ENCODE data around the gene AKAP4. TPM values are rescaled to one million over a fixed set of nuclear protein-coding genes. Genes with fewer than 3 reads are reported as not detected.
A peak's percentile ranks its signal among the peaks of the same experiment; 100 is the strongest.

AKAP4 gene
- total and polyA plus RNA-seq, 4 donors: not detected

GRCh38 chrX:50183891-50184290, 16.9 kb downstream of the AKAP4 start:
- H3K27ac ChIP-seq (ENCODE audit: low read depth in 1 of 2, low read length in 2 of 2): no peak overlapping the region
- no peaks in the 10 kb centered on the region for H3K36me3 ChIP-seq (ENCODE audit: control insufficient read depth in 4 of 4, insufficient read depth in 3 of 4, low read depth in 1 of 4, low read length in 3 of 4)
- no peaks in the 10 kb centered on the region for H3K27me3 ChIP-seq (ENCODE audit: control insufficient read depth in 4 of 4, insufficient read depth in 4 of 4, low read length in 3 of 4)
- WGBS: 90% methylated on average over 3 of the region's 3 CpGs
- no peak overlapping the region for H3K4me3 ChIP-seq (ENCODE audit: low read depth in 1 of 3, low read length in 3 of 3)
- peaks cover 0 to 7% (median 3%) of the 10 kb centered on the region in 4 donors for H3K4me1 ChIP-seq (ENCODE audit: control insufficient read depth in 4 of 4, insufficient read depth in 4 of 4, low read length in 3 of 4)
- no peaks in the 10 kb centered on the region for H3K9me3 ChIP-seq (ENCODE audit: control insufficient read depth in 4 of 4, low read length in 3 of 4)
- no peak for TF ChIP-seq JUND (IDR thresholded peaks at IDR 0.05)
- TF ChIP-seq TAF1 (conservative IDR thresholded peaks at IDR 0.05): no peak
- TF ChIP-seq NR2F2 (IDR thresholded peaks at IDR 0.05): no peak
- TF ChIP-seq HNF4A (conservative IDR thresholded peaks at IDR 0.05): no peak
- no peak for TF ChIP-seq EGR1 (IDR thresholded peaks at IDR 0.05; ENCODE audit: low read depth in 2 of 2)
- TF ChIP-seq, protein P1, sequence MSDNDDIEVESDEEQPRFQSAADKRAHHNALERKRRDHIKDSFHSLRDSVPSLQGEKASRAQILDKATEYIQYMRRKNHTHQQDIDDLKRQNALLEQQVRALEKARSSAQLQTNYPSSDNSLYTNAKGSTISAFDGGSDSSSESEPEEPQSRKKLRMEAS (IDR thresholded peaks at IDR 0.05): no peak
- no peak for TF ChIP-seq FOXA1 (IDR thresholded peaks at IDR 0.05)
- TF ChIP-seq REST (IDR thresholded peaks at IDR 0.05): no peak
- TF ChIP-seq, protein P2, sequence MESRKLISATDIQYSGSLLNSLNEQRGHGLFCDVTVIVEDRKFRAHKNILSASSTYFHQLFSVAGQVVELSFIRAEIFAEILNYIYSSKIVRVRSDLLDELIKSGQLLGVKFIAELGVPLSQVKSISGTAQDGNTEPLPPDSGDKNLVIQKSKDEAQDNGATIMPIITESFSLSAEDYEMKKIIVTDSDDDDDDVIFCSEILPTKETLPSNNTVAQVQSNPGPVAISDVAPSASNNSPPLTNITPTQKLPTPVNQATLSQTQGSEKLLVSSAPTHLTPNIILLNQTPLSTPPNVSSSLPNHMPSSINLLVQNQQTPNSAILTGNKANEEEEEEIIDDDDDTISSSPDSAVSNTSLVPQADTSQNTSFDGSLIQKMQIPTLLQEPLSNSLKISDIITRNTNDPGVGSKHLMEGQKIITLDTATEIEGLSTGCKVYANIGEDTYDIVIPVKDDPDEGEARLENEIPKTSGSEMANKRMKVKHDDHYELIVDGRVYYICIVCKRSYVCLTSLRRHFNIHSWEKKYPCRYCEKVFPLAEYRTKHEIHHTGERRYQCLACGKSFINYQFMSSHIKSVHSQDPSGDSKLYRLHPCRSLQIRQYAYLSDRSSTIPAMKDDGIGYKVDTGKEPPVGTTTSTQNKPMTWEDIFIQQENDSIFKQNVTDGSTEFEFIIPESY (IDR thresholded peaks at IDR 0.05): no peak
- no peak for TF ChIP-seq RXRA (IDR thresholded peaks at IDR 0.05)
- DNase-seq (ENCODE audit: low spot score): no peak
- no peak overlapping the region for H3K9ac ChIP-seq (ENCODE audit: low read depth in 1 of 2, low read length in 2 of 2)

DNA sequence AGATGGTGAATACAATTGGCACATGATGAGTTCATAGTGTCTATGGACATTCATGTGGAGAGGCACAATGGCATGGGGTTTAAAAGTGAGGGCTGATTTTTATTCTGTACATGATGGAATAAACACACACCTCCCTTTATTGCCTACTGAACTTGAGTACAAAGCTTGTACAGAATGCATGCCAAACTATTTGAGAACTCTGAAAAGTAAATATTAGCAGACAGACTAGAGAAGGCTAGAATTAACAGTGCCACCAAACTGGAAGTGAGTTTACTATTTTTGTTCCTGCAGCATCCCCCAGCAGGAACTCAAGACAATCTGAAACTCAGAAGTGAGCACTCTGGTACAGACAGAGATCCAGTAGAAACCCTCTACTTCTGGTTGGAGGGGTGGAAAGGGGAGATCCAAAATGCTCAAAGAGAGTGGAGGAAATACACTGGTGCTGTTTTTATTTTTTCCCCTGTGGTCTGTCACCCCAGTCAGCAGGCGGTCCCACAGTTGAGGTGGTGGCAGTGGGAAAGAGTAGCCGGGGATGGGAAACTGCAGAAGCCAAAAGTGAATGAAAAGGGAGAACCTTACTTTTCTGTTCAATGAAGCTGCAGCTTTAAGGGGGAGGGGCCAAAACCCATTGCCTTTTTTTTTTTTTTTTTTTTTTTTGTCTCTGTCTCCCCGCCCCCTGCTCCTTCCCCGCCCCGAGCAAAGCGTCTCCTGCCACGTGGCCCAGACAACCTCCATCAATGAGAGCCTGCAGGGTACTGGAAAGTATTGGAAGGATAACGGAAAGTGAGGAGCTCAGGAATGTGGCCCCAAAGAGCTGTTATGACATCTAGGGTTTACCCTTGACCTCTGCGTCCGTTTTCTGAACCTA, 20.5 kb downstream of the AKAP4 start:
- H3K9ac ChIP-seq (ENCODE audit: low read depth in 1 of 2, low read length in 2 of 2): no peak overlapping the region
- TF ChIP-seq REST (IDR thresholded peaks at IDR 0.05): no peak
- TF ChIP-seq JUND (IDR thresholded peaks at IDR 0.05): no peak
- TF ChIP-seq NR2F2 (IDR thresholded peaks at IDR 0.05): no peak
- no peak for TF ChIP-seq ATF3 (IDR thresholded peaks at IDR 0.05)
- TF ChIP-seq RAD21 (IDR thresholded peaks at IDR 0.05): no peak
- no peak for TF ChIP-seq EGR1 (IDR thresholded peaks at IDR 0.05; ENCODE audit: low read depth in 2 of 2)
- TF ChIP-seq RXRA (IDR thresholded peaks at IDR 0.05): no peak
- TF ChIP-seq FOXA1 (IDR thresholded peaks at IDR 0.05): no peak
- TF ChIP-seq, protein P1 (IDR thresholded peaks at IDR 0.05): peak; percentile 13
- TF ChIP-seq HNF4A (conservative IDR thresholded peaks at IDR 0.05): peak; percentile 58 to 62
- no peak for TF ChIP-seq GABPA (IDR thresholded peaks at IDR 0.05 in 1 of 2, conservative IDR thresholded peaks at IDR 0.05 in 1 of 2)
- TF ChIP-seq, protein P2 (IDR thresholded peaks at IDR 0.05): no peak
- TF ChIP-seq HNF4G (IDR thresholded peaks at IDR 0.05): no peak
- no peak for TF ChIP-seq YY1 (IDR thresholded peaks at IDR 0.05)

More for the DNA sequence above, 20.5 kb downstream of the AKAP4 start:
- Histone ChIP-seq H3K9me3 (ENCODE audit: control insufficient read depth in 4 of 4, low read length in 3 of 4) (no peaks in the 10 kb centered on the region), H3K4me1 (ENCODE audit: control insufficient read depth in 4 of 4, insufficient read depth in 4 of 4, low read length in 3 of 4) (peaks cover 0 to 7% (median 3%) of the 10 kb centered on the region in 4 donors), H3K4me3 (ENCODE audit: low read depth in 1 of 3, low read length in 3 of 3) (no peak overlapping the region), H3K36me3 (ENCODE audit: control insufficient read depth in 4 of 4, insufficient read depth in 3 of 4, low read depth in 1 of 4, low read length in 3 of 4) (no peaks in the 10 kb centered on the region), H3K27me3 (ENCODE audit: control insufficient read depth in 4 of 4, insufficient read depth in 4 of 4, low read length in 3 of 4) (no peaks in the 10 kb centered on the region), H3K27ac (ENCODE audit: low read depth in 1 of 2, low read length in 2 of 2) (no peak overlapping the region)
- DNase-seq (ENCODE audit: low spot score): no peak
- WGBS: 26% methylated on average over 10 of the region's 10 CpGs

Measured in liver (tissue), 9 donors.